HG03095 (cell line): ENCODE data around the gene DES.

Experiments used
- ATAC-seq: cut with Tn5 transposase; IDR thresholded peaks from one replicate; pipeline ENCODE4 v1.9.1; 2021; ENCODE audit warnings: moderate library complexity; ENCODE audit not compliant: unreplicated experiment

Gene DES

DNA sequence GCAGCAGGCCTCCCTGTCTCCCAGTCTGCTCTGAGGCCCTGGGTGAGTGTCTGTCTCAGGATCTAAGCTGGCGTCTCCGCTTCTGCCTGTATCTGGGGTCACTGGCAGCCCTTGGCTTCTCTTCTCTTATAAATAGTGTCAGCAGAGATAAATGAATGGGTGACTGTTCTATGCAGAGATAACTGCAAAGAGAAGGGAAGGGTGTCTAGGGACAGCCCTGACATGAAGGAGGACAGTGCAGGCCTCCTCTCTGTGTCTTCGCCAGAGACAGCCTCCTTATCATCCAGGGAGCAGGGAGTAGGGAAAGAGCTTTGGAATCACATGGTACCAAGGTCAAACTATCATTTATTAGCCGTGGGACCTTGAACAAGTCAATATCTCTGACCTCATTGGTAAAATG, 52.3 kb downstream of the DES start:
- no peak for ATAC-seq

DNA sequence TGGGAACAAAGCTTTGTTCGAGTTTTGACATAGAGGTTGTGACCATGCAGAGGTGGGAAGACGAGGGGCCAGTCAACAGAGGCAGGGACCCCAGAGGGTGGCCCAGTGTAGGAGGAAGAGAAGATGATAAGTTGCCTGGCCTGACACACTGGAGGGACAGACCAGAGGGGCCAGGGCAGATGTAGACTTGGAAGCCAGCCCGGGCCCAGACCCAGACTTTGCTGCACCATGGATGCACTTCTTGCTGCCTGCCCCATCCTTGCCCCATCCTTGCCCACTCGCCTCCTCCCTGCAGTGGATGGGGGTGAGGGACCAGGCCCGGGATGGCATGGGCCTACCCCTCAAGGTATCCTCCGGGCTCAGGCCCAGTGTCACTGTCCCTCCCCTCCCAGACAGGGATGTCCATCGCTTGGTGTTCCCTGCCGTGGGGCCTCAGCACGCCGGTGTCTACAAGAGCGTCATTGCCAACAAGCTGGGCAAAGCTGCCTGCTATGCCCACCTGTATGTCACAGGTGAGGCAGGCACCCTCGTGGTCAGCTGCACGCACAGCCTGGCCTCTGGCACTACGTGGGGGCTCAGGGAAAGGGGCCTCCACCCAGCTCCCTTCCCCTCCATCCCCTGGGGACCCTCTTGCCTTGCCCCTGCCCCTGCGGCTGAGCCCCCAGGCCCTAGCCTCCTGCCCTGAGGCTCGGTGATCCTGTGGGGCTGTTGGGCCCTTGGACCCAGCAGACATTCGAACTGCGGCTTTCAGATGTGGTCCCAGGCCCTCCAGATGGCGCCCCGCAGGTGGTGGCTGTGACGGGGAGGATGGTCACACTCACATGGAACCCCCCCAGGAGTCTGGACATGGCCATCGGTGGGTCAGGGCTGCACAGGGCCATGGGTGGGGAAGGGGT, 53.5 kb downstream of the DES start:
- ATAC-seq: no peak

DNA sequence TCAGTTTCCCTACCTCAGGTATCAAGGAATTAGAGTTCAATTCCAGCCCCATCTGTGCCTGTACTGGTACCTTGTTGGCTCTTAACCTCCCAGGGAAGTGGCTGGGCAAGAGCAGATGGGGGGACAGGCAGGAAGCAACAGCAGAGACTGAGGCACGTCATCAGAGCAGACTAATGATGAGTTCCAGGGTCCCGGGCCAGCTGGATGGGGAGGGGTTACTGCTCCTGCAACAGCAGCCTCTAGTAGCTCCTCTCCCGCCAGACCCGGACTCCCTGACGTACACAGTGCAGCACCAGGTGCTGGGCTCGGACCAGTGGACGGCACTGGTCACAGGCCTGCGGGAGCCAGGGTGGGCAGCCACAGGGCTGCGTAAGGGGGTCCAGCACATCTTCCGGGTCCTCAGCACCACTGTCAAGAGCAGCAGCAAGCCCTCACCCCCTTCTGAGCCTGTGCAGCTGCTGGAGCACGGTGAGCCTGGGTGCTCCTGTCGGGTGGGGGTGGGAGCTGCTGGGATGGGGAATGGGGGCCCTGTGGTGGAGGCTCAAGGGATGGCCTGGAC, 54.5 kb downstream of the DES start:
- no peak for ATAC-seq

DNA sequence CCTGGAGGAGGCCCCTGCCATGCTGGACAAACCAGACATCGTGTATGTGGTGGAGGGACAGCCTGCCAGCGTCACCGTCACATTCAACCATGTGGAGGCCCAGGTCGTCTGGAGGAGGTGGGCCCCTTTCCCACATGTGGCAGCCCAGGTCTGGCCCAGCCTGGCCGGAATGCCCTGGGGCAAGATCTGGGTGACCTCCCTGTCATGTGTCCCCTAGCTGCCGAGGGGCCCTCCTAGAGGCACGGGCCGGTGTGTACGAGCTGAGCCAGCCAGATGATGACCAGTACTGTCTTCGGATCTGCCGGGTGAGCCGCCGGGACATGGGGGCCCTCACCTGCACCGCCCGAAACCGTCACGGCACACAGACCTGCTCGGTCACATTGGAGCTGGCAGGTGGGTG, 55.3 kb downstream of the DES start:
- no peak for ATAC-seq

DNA sequence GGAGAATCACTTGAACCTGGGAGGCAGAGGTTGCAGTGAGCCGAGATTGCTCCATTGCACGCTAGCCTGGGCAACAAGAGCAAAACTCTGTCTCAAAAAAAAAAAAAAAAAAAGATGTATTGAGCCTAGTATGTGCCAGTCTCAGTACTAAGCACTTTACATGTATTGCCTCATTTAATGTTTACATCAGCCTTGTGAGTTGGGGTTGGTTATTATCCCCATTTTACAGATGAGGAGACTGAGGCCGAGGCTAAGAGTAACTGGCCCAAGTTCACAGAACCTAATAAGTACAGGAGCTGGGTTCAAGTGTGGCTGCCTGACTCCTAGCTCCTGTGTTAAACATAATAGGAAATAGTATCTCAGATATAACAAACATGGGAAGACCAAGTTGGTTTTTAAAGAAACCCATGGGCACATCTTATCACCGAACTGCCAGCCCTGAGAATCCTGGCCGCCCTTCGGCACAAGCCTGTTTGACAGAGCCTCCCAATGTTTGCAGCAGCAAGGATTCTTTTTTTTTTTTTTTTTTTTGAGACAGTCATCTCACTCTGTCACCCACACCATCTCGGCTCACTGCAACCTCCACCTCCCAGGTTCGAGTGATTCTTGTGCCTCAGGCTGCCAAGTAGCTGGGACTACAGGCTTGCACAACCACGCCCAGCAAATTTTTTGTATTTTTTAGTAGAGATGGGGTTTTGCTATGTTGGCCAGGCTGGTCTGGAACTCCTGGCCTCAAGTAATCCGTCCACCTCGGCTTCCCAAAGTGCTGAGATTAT, 56.3 kb downstream of the DES start:
- ATAC-seq: no peak

DNA sequence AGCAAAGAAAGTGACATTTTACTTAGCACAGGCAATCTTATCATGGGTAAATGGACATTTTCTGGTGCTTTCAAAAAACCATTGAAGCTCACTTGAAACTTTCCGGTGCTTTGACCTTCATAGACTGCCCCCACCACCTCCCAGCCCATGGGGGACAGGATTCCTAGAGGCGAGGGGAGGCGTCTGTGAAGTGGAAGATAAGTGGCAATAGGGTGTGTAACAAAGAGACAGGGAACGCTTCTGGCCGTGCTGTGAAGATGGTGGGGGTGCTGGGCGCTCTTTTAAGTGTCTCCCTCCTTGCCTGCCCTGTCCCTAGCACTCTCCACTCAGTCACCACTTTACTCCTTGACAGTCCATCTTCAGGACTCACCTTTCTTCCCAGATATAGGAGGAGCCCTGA, 57.1 kb downstream of the DES start:
- ATAC-seq: no peak

DNA sequence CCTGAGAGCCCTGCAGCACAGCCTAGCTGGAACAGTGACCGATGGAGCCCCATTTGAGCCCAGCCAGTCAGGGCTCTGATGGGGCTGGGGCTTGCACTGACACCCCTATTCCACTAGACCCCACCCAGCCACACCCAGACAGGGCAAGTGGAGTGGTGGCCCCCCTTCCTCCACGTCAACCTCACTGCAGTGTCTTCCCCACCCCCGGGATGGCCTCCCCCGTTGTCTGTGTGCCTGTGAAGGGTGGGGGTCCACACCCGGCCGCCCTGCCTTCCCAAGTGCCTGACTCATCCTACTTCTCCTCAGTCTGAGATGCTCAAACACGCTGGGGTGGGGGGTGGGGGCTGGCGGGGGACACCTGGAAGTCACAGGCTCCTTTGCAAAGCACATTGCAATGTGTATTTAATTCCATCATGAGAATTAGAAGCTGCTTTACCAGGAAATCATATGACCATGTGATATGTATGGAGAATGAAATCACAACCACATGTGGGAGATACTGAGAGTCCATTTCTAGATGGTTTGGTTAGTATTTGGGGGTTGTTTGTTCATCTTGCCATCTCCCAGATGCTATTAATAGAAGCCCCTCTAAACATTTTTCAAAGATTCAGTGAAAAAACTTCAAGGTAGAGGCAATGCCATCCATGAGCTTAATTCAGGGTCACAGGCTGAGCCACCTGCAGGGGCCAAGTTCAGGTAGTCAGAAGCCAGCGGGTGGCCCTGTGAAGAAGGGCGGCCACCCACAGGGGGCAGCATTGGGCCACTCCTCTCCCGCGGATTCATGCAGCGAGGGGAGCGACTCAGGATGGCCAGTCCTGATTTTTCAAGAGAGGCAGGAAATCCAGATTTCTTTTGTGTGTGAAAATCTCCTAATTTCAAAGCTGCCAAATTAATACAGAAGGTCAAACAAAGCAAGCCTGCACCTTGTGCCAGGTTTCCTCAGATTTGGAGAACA, 57.8 kb downstream of the DES start:
- ATAC-seq: no peak
